GM19035 (cell line): Measurements from ENCODE around the gene GDPD4.

Experiments
- ATAC-seq: cut with Tn5 transposase; IDR thresholded peaks from one replicate; pipeline ENCODE4 v1.9.1; 2021; ENCODE audit not compliant: unreplicated experiment

GDPD4 gene

GRCh38 chr11:77249427-77249826, 52.1 kb downstream of the GDPD4 start:
- no peak for ATAC-seq

DNA sequence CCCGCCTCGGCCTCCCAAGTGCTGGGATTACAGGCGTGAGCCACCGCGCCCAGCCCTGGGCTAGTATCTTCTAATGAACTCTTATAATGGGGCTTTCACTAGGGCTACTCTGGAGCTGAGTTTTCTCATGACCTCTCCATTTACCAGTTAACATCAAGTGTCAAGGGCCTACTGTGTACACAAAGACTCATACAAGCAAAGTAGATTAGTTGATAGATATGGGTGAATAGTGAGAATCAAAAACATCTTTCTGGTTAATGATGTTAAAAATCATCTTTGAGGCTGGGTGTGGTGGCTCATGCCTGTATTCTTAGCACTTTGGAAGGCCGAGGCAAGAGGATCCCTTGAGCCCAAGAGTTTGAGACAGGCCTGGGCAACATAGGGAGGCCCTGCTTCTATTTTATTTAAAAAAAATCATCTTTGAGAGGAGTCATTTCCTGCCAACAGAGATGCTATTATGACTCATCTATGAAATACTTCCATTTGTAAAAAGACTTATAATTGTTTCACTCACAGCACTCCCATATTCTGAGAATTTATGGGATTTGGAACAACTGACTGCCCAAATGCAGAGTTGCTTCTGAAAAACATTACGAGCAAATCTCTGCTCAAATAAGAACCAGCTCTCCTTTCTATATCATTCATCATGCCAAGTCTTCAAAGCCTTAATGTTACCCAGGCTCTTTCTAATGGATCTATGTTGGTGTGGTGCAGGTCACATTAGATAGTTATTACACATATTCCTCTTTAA, 57.0 kb downstream of the GDPD4 start:
- ATAC-seq, result no peak

DNA sequence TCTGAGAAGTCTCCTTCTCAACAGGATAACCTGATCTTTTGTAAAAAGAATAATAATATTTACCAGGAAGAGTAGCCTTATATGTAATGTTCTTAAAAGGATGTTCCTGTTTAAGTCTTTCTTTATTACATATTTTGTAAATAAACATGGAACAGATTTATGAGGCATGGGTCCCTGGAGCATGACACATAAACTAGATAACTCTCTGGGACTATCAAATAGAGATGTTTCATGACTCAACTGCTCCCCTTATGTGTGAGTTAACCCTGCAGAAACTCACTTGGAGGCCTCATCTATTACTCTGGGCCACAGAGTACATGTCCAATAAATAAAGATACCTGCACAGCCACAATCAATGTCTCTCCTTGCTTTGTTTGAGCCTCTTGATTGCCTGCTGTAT, 64.6 kb downstream of the GDPD4 start:
- no peak for ATAC-seq

DNA sequence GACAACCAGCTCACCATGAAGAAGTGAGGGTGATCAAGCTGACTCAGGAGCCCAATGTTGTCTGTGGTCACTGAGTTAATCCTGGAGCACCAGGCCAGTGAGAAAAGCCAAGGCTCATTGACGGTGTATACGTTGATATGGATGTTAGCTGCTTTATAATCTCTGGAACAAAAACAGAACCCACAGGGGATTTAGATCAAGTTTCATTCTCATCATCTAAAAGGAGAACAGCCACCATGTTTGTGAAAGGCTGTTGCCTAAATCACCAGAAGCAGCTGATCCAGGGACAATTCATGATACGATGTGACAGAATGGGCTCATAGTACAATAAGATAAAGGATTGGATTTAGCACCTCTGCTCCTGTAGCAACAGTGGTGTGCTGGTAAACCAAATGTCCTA, 68.5 kb downstream of the GDPD4 start:
- no peak for ATAC-seq

- no peak for ATAC-seq
Measured at GRCh38 chr11:77232242-77232641, 69.2 kb downstream of the GDPD4 start.

DNA sequence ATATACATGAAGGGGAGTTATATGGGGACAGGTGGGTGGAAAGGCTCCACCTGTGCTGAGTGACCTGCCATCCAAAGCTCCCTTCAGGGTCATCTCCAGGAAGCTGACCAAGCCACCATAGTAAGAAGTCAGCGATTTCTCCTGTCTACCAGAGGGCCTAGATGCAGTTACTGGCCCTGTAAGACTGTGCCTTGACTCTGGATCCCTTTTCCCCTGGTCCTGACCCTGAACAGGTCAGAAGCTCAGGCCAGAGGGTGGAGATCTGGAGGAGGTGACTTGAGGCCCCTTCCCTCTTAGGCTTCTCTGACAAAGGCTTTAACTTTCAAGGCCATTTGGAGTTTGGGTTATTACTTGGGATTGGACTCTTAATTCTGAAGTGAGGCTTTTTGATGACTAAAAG, 69.7 kb downstream of the GDPD4 start:
- ATAC-seq, result no peak

- ATAC-seq, result no peak
Measured at GRCh38 chr11:77230878-77231605, 70.4 kb downstream of the GDPD4 start.

GRCh38 chr11:77223797-77224196, 77.7 kb downstream of the GDPD4 start:
- ATAC-seq, result no peak

- no peak for ATAC-seq
Measured at GRCh38 chr11:77217156-77217555, 84.3 kb downstream of the GDPD4 start.

DNA sequence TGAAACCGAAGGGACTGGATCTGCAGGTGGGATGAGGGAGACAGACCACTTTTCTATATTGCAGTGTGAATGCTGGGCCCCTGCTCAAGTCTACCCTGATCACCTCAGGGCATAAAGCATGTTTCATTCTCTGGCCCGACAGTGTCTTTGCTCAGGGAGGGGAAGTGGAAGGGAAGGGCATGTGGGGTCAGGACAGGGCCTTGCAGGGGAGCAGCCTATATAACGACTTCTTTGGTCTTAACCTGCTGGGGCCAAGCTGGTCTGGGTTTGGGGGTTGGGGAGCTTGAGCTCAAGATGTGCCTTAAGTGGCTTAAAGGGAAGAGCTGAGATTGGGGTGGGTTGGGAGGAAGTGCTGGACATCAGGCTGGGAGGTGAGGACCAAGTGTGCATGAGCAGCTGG, 86.4 kb downstream of the GDPD4 start:
- no peak for ATAC-seq

GRCh38 chr11:77214557-77214956, 86.9 kb downstream of the GDPD4 start:
- ATAC-seq, result no peak

DNA sequence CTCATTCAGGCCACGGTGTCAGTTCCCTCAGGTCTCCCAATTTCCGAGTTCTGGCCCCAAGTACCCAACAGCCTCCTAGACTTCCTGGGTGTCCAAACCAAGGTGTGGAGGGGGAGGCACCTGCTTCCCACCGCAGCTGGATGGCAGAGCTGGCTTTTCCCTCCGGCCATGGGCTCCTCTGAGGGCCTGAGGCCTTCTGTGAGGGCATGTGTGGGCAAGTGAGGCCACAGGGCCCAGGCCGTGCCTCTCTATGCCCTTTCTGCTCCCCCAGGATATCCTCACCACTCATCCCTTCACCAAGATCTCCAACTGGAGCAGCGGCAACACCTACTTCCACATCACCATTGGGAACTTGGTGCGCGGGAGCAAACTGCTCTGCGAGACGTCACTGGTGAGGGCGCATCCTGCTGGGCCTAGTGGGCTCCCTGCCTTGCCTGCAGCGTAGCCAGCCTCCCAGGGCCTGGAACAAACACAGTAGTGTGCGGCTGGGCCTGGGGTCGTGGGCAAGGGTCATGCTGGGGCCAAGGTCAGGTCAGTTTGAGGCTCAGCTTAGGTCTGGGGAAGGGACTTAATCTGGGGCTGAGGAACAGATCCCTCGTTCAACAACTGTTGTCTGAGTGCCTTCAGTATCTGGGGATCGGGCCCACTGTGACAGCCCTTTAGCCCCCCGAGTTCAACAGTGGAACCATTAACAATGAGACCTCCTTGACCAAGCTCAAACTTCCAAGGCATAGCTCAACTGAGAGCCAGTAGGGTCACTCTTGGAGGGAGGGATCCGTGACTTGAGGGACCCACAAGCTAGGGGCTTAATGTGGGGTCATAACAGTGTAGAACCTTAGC, 87.7 kb downstream of the GDPD4 start:
- ATAC-seq, result no peak

DNA sequence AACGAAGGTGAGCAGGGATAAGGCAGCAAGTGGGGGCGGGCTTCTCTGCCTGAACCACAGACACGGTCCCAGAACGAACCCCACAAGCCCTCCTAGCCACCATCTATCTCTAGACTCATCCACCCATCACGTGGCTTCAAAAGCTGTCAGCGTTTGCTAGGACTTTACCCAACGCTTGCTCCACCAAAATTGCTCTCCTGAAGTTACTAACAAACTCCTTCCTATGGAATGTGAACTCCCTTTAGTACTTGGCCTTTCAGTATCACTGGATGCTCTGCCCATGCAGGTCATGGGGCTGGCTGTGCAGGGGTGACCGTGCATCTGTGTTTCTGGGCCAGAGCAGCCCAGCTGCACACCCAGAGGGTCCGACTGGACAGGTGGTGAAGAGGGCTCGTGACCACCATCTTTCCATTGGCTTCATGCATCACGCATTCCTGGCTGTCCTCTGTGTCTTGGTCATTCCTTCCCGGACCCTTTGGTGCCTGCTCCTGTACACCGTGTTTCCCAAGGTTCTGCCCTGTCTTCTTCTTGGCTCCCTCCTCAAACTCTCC, 88.4 kb downstream of the GDPD4 start:
- no peak for ATAC-seq

DNA sequence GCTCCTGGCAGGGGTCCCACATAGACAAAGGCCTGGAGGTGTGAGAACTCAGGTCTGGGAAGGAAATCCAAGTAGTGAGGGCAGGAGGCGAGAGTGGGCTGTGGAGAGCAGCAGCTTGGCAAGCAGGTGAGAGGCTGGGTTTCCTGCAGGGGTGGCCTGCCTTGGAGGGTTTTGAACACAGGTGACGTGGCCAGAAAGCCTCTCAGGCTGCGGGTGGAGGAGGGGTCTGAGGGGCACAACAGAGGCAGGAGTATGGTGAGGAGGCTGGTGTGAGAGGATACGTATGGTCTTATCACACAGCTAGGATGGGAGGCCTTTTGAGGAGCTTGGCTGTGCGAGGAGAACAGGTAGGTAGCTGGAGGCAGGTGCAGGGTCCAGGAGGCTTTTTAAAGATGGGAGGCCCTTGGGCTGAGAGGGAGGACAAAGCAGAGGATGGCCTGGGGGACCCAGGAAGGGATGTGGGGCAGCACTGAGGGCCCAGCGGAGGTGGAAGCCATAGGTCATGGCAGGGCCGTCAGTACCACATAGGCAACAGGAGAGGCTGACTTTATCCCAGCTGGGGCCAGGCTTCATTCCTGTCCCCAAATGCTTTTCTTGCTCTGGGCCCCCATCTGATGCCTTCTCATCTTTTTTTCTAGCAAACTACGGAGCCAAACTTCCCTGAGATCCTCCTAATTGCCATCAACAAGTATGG, 89.0 kb downstream of the GDPD4 start:
- ATAC-seq, result no peak

- no peak for ATAC-seq
Measured at GRCh38 chr11:77211594-77212251, 89.8 kb downstream of the GDPD4 start.

- ATAC-seq, result no peak
Measured at GRCh38 chr11:77211040-77211451, 90.4 kb downstream of the GDPD4 start.

- ATAC-seq, result no peak
Measured at GRCh38 chr11:77209663-77210062, 91.8 kb downstream of the GDPD4 start.

DNA sequence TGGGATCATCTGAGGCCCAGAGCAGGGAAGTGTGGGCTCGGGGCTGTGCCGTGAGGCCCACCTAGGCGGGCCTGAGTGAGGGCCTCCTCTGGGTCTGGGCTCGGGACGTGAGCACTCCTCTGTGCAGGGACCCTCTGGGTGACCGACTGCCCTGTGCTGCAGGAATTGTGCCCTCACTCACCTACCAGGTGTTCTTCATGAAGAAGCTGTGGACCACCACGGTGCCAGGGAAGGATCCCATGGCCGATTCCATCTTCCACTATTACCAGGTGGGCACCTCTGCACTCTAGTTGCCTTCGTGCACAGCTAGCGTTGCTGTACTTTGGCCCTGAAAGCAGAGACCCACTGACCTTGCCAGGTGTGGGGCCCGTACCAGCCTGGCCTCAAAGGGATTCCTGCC, 93.0 kb downstream of the GDPD4 start:
- no peak for ATAC-seq

DNA sequence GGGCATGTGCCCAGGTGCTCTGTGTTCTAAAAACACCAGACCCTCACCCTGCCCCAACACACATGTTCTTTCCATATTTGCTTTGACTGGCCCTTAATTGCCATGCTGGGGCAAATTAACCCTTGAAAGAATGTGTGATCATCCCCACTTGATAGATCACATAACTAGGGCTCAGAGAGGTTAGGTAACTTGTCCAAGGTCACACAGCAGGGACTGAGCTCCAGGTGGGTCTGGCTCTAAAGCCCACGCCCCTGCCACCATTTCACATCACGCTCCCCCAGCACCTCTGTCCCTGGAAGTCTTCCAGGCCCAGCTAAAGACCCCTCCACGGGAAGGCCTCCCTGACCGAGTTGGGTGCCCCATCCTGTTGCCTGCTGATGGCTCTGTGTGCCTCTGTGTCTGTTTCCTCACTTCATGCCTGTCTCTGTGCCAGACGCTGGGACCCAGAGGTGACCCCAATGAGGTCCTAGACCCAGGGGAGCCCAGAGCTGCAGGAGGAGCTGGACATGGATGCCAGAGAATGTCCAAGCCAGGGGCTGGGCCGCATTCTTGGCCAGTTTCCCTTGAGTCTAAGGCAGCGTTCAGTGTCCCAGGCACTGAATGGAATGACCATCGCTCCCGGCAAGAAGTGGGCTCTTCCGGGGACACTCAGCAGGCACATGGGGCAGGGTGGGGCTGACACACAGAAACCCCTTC, 93.7 kb downstream of the GDPD4 start:
- no peak for ATAC-seq

DNA sequence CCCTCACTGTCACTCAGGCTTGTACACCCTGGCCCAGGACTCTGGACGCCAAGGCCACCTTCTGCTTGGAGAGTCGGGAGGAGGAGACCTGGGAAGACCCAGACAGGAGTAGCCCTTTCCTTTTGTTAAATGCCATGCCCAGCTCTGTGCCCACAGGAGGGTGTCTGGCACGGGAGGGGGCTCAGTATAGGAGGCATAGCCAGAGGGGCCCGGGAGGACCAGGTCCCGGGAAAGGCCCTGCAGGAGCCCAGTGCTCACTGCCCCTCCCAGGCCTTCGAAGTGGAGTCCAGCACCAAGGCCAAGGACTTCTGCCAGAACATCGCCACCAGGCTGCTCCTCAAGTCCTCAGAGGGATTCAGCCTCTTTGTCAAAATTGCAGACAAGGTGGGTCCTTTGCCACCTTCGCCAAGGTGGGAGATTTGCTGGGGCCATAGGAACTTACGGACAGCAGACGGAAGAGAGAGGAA, 94.4 kb downstream of the GDPD4 start:
- ATAC-seq, result no peak
